HG02852 (cell line): ENCODE results near the gene CDC14A.
"Not testable (repeated sequence)": the region's sequence is repeated elsewhere in the genome, so short reads cannot be mapped to it uniquely, and the experiment has no call there.

Experiments used
- ATAC-seq: cut with Tn5 transposase; IDR thresholded peaks from one replicate; pipeline ENCODE4 v1.9.1; 2021; ENCODE audit warnings: mild to moderate bottlenecking, moderate library complexity; ENCODE audit not compliant: unreplicated experiment

Gene CDC14A

GRCh38 chr1:100352267-100353070 is at the start of gene CDC14A:
CDC14A (plus strand) TSS chr1:100352506; CDS start chr1:100352955, 449 bp downstream.
- ATAC-seq = peak; percentile 51

- ATAC-seq = no peak
These were observed 49.6 kb upstream of the CDC14A start for GRCh38 chr1:100302739-100303138.

- ATAC-seq = no peak
These were observed 48.1 kb upstream of the CDC14A start for GRCh38 chr1:100304227-100304626.

GRCh38 chr1:100304921-100305320 is 47.4 kb upstream of the CDC14A start:
- no peak for ATAC-seq

- ATAC-seq = no peak
These were observed 46.4 kb upstream of the CDC14A start for GRCh38 chr1:100305954-100306353.

- no peak for ATAC-seq
These were observed 45.5 kb upstream of the CDC14A start for GRCh38 chr1:100306735-100307313.

GRCh38 chr1:100308777-100309176 is 43.5 kb upstream of the CDC14A start:
- ATAC-seq = peak; percentile 75

GRCh38 chr1:100309863-100310262 is 42.4 kb upstream of the CDC14A start:
- ATAC-seq = no peak

- ATAC-seq = no peak
These were observed 38.9 kb upstream of the CDC14A start for GRCh38 chr1:100313382-100313781.

- no peak for ATAC-seq
These were observed 35.7 kb upstream of the CDC14A start for GRCh38 chr1:100316622-100317021.

GRCh38 chr1:100320311-100321099 is 31.8 kb upstream of the CDC14A start:
- no peak for ATAC-seq

GRCh38 chr1:100321100-100321493 is 31.2 kb upstream of the CDC14A start:
- ATAC-seq = no peak

- ATAC-seq = no peak
These were observed 30.8 kb upstream of the CDC14A start for GRCh38 chr1:100321506-100321905.

GRCh38 chr1:100322436-100323211 is 29.7 kb upstream of the CDC14A start:
- no peak for ATAC-seq

GRCh38 chr1:100323419-100324106 is 28.7 kb upstream of the CDC14A start:
- ATAC-seq = no peak

- peak; percentile 47 for ATAC-seq
These were observed 26.6 kb upstream of the CDC14A start for GRCh38 chr1:100325415-100326324.

GRCh38 chr1:100326325-100326670 is 26.0 kb upstream of the CDC14A start:
- ATAC-seq = not testable (repeated sequence)

- no peak for ATAC-seq
These were observed 24.2 kb upstream of the CDC14A start for GRCh38 chr1:100328133-100328532.

GRCh38 chr1:100331146-100331545 is 21.2 kb upstream of the CDC14A start:
- ATAC-seq = not testable (repeated sequence)
